ENCODE data around the gene SEMA3D. TPM values are rescaled to one million over a fixed set of nuclear protein-coding genes. Genes with fewer than 3 reads are reported as not detected.

The SEMA3D gene
- total RNA-seq, 1 experiment from 2014 or later: 2.0 TPM

DNA sequence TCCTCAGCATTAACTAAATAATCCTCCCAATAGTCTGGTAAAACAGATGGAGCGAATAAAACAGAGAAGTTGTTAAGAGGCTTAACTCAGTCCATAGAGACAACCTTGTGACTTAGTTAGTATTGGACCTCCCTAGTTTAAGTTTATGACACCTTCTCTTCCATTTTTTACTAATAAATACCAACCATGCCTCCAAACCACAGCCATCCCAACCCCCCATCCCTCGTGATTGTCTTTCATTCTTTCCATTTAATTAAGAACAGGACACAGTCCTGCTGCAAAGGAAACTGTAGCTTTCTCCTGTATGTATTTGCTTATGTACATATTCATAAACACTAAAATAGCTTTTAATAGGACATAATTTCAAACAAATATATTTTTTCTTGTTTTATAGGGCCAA lies 238.2 kb downstream of the SEMA3D start:
- no TSS peak for BruUV-seq (replicated peaks)
- intact Hi-C loops (cut with micrococcal nuclease; ENCODE audit: unreplicated experiment): no loop called here
- CTCF ChIA-PET: no interaction called here

DNA sequence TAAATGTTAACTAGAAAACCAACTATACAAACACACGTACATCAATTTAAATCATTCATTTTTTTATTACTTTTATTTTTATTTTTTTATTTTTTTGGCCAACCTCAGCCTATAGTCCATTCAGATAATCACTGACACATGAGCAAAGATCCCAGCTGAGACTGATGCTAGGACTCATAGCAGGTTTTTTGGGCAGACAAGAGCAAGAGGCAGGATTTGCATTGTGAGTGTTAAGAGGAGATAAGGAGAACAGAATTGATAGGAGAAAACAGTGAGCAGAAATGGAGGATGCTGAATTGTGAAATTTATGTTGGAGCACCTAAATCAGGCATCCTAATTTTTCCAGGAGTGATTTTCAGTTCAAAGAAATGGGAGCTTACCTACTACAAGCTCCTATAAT lies 240.3 kb downstream of the SEMA3D start:
- no peak overlapping the region for H3K27ac Mint-ChIP-seq (ENCODE audit: unreplicated experiment)
- CTCF ChIA-PET: no interaction called here

More for the DNA sequence above, 238.2 kb downstream of the SEMA3D start:
- Mint-ChIP-seq H3K9me3 (ENCODE audit: low read depth, unreplicated experiment) (peaks cover 2% of the 10 kb centered on the region), H3K4me1 (ENCODE audit: low read depth, unreplicated experiment) (no peaks in the 10 kb centered on the region), H3K4me3 (ENCODE audit: low read depth, unreplicated experiment) (no peak overlapping the region), H3K27ac (ENCODE audit: unreplicated experiment) (no peak overlapping the region), H3K36me3 (ENCODE audit: insufficient read depth, unreplicated experiment) (no peaks in the 10 kb centered on the region), H3K27me3 (ENCODE audit: unreplicated experiment) (no peaks in the 10 kb centered on the region)
- no peak for DNase-seq
- TF ChIP-seq, protein P1, sequence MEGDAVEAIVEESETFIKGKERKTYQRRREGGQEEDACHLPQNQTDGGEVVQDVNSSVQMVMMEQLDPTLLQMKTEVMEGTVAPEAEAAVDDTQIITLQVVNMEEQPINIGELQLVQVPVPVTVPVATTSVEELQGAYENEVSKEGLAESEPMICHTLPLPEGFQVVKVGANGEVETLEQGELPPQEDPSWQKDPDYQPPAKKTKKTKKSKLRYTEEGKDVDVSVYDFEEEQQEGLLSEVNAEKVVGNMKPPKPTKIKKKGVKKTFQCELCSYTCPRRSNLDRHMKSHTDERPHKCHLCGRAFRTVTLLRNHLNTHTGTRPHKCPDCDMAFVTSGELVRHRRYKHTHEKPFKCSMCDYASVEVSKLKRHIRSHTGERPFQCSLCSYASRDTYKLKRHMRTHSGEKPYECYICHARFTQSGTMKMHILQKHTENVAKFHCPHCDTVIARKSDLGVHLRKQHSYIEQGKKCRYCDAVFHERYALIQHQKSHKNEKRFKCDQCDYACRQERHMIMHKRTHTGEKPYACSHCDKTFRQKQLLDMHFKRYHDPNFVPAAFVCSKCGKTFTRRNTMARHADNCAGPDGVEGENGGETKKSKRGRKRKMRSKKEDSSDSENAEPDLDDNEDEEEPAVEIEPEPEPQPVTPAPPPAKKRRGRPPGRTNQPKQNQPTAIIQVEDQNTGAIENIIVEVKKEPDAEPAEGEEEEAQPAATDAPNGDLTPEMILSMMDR (IDR thresholded peaks at IDR 0.05; ENCODE audit: unreplicated experiment): no peak

More for the DNA sequence above, 240.3 kb downstream of the SEMA3D start:
- TF ChIP-seq, protein P1 (IDR thresholded peaks at IDR 0.05; ENCODE audit: unreplicated experiment): no peak
- no peak for DNase-seq
- Mint-ChIP-seq H3K36me3 (ENCODE audit: insufficient read depth, unreplicated experiment) (no peaks in the 10 kb centered on the region), H3K4me3 (ENCODE audit: low read depth, unreplicated experiment) (no peak overlapping the region), H3K27me3 (ENCODE audit: unreplicated experiment) (no peaks in the 10 kb centered on the region), H3K9me3 (ENCODE audit: low read depth, unreplicated experiment) (peaks cover 2% of the 10 kb centered on the region), H3K4me1 (ENCODE audit: low read depth, unreplicated experiment) (no peaks in the 10 kb centered on the region)
- BruUV-seq (replicated peaks): no TSS peak
- intact Hi-C loops (cut with micrococcal nuclease; ENCODE audit: unreplicated experiment): no loop called here
